ENCODE results near the gene DCHS1. TPM values are rescaled to one million over a fixed set of nuclear protein-coding genes. Genes with fewer than 3 reads are reported as not detected.

Gene DCHS1
- total and polyA plus RNA-seq, 2 of the 13 experiments (the other 11 are each of a cell fraction or from before 2014, with no cell fraction given) = under 0.01 to 0.03 TPM

- TF ChIP-seq PREB (CRISPR knock-in tag; IDR thresholded peaks at IDR 0.05) (no peak), ZNF160 (CRISPR knock-in tag; IDR thresholded peaks at IDR 0.05) (no peak; the same call in 1 of the 2 replicates), ZNF281 (CRISPR knock-in tag; IDR thresholded peaks at IDR 0.05; ENCODE audit: borderline replicate concordance) (no peak), HOXD1 (CRISPR knock-in tag; IDR thresholded peaks at IDR 0.05) (no peak), MAFF (IDR thresholded peaks at IDR 0.05; ENCODE audit: low read depth, low read length) (0 out of 2 replicates have a peak, but pooled peaks have one; percentile 0), MXD1 (CRISPR knock-in tag; IDR thresholded peaks at IDR 0.05) (no peak), RORA (CRISPR knock-in tag; IDR thresholded peaks at IDR 0.05) (no peak)
- TF ChIP-seq, protein P1, sequence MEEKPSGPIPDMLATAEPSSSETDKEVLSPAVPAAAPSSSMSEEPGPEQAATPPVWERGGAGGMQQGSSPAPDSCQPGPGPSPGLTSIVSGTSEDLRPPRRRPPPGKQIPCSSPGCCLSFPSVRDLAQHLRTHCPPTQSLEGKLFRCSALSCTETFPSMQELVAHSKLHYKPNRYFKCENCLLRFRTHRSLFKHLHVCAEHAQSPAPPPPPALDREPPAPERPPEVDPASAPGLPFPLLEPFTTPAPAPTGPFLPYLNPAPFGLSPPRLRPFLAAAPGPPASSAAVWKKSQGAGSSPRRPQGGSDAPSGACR (CRISPR knock-in tag; IDR thresholded peaks at IDR 0.05) = peak; percentile 58; the same call in 1 of the 2 replicates
- TF ChIP-seq, protein P2, sequence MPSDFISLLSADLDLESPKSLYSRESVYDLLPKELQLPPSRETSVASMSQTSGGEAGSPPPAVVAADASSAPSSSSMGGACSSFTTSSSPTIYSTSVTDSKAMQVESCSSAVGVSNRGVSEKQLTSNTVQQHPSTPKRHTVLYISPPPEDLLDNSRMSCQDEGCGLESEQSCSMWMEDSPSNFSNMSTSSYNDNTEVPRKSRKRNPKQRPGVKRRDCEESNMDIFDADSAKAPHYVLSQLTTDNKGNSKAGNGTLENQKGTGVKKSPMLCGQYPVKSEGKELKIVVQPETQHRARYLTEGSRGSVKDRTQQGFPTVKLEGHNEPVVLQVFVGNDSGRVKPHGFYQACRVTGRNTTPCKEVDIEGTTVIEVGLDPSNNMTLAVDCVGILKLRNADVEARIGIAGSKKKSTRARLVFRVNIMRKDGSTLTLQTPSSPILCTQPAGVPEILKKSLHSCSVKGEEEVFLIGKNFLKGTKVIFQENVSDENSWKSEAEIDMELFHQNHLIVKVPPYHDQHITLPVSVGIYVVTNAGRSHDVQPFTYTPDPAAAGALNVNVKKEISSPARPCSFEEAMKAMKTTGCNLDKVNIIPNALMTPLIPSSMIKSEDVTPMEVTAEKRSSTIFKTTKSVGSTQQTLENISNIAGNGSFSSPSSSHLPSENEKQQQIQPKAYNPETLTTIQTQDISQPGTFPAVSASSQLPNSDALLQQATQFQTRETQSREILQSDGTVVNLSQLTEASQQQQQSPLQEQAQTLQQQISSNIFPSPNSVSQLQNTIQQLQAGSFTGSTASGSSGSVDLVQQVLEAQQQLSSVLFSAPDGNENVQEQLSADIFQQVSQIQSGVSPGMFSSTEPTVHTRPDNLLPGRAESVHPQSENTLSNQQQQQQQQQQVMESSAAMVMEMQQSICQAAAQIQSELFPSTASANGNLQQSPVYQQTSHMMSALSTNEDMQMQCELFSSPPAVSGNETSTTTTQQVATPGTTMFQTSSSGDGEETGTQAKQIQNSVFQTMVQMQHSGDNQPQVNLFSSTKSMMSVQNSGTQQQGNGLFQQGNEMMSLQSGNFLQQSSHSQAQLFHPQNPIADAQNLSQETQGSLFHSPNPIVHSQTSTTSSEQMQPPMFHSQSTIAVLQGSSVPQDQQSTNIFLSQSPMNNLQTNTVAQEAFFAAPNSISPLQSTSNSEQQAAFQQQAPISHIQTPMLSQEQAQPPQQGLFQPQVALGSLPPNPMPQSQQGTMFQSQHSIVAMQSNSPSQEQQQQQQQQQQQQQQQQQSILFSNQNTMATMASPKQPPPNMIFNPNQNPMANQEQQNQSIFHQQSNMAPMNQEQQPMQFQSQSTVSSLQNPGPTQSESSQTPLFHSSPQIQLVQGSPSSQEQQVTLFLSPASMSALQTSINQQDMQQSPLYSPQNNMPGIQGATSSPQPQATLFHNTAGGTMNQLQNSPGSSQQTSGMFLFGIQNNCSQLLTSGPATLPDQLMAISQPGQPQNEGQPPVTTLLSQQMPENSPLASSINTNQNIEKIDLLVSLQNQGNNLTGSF (CRISPR knock-in tag; IDR thresholded peaks at IDR 0.05) = no peak
- TF ChIP-seq, protein P3, sequence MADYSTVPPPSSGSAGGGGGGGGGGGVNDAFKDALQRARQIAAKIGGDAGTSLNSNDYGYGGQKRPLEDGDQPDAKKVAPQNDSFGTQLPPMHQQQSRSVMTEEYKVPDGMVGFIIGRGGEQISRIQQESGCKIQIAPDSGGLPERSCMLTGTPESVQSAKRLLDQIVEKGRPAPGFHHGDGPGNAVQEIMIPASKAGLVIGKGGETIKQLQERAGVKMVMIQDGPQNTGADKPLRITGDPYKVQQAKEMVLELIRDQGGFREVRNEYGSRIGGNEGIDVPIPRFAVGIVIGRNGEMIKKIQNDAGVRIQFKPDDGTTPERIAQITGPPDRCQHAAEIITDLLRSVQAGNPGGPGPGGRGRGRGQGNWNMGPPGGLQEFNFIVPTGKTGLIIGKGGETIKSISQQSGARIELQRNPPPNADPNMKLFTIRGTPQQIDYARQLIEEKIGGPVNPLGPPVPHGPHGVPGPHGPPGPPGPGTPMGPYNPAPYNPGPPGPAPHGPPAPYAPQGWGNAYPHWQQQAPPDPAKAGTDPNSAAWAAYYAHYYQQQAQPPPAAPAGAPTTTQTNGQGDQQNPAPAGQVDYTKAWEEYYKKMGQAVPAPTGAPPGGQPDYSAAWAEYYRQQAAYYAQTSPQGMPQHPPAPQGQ (CRISPR knock-in tag; IDR thresholded peaks at IDR 0.05; ENCODE audit: borderline replicate concordance) = no peak
- TF ChIP-seq, protein P4, sequence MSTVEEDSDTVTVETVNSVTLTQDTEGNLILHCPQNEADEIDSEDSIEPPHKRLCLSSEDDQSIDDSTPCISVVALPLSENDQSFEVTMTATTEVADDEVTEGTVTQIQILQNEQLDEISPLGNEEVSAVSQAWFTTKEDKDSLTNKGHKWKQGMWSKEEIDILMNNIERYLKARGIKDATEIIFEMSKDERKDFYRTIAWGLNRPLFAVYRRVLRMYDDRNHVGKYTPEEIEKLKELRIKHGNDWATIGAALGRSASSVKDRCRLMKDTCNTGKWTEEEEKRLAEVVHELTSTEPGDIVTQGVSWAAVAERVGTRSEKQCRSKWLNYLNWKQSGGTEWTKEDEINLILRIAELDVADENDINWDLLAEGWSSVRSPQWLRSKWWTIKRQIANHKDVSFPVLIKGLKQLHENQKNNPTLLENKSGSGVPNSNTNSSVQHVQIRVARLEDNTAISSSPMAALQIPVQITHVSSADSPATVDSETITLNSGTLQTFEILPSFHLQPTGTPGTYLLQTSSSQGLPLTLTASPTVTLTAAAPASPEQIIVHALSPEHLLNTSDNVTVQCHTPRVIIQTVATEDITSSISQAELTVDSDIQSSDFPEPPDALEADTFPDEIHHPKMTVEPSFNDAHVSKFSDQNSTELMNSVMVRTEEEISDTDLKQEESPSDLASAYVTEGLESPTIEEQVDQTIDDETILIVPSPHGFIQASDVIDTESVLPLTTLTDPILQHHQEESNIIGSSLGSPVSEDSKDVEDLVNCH (CRISPR knock-in tag; IDR thresholded peaks at IDR 0.05) = no peak
These were observed 43.2 kb downstream of the DCHS1 start, which contains the start of gene TAF10 (continued) for GRCh38 chr11:6612213-6613041.
